H1 (cell line): ENCODE measurements around the gene JOSD1. TPM values are rescaled to one million over a fixed set of nuclear protein-coding genes. Genes with fewer than 3 reads are reported as not detected.

Experiments used
- CTCF ChIA-PET: fragments of 300-600 bp; sonication (Branson Sonifier 250); formaldehyde crosslinking; loops from one replicate; lab custom pipeline; 2021; ENCODE audit not compliant: partially characterized antibody; lab: Charles Lee
- POLR2A ChIA-PET: fragments of 300-600 bp; sonication (Branson Sonifier 250); formaldehyde crosslinking; loops from one replicate; lab custom pipeline; 2021; ENCODE audit warnings: inconsistent platforms; ENCODE audit not compliant: partially characterized antibody; lab: Charles Lee
- DNase-seq, 2 experiments: peaks; one replicate each; pipeline versions ENCODE4 v3.0.0 to v3.0.0-alpha.2; 2010 to 2022; ENCODE audit warnings: low spot score in 2 of 2, low read depth in 1 of 2, mixed read lengths in 1 of 2
- FAIRE-seq: peaks from 2 replicates; lab custom pipeline; 2011; peaks lifted over from hg19 to GRCh38; lab: Jason Lieb, UNC
- H2AFZ ChIP-seq: 2 replicates; pipeline ENCODE4 v1.8.1; 2012; ENCODE audit warnings: low read length, inconsistent platforms
- H2AK5ac ChIP-seq: 2 replicates; pipeline ENCODE4 v1.6.1; 2013; ENCODE audit warnings: low read depth, low read length
- H2BK120ac ChIP-seq: replicated peaks from 2 replicates; pipeline ENCODE3; 2013; ENCODE audit warnings: low read depth, low read length, inconsistent platforms
- H2BK12ac ChIP-seq: 2 replicates; pipeline ENCODE4 v1.6.1; 2013; ENCODE audit warnings: low read depth, low read length
- H2BK15ac ChIP-seq: 2 replicates; pipeline ENCODE4 v1.6.1; 2013; ENCODE audit warnings: low read length
- H2BK20ac ChIP-seq: 2 replicates; pipeline ENCODE4 v1.6.1; 2013; ENCODE audit warnings: low read length
- H2BK5ac ChIP-seq: 2 replicates; pipeline ENCODE4 v1.6.1; 2013; ENCODE audit warnings: low read depth, low read length
- H3K14ac ChIP-seq: 2 replicates; pipeline ENCODE4 v1.6.1; 2013; ENCODE audit warnings: inconsistent platforms; ENCODE audit not compliant: insufficient read length
- H3K18ac ChIP-seq: 2 replicates; pipeline ENCODE4 v1.6.1; 2013; ENCODE audit warnings: low read length; ENCODE audit errors: extremely low read depth
- H3K23ac ChIP-seq: 2 replicates; pipeline ENCODE4 v1.6.1; 2013; ENCODE audit warnings: inconsistent platforms; ENCODE audit not compliant: insufficient read length
- H3K23me2 ChIP-seq: 2 replicates; pipeline ENCODE4 v1.6.1; 2013; ENCODE audit warnings: low read depth, low read length
- H3K27ac ChIP-seq: 2 replicates; pipeline ENCODE4 v1.6.1; 2011; ENCODE audit warnings: low read depth, low read length, inconsistent platforms
- H3K27me3 ChIP-seq, 4 experiments: replicated peaks in 1 of 4; 1 replicate in 1 of 4; 2 replicates in 3 of 4; pipeline versions ENCODE4 v1.6.1 to v1.8.1; 2011 to 2013; ENCODE audit warnings: low read length in 3 of 4, mild to moderate bottlenecking in 3 of 4, inconsistent platforms in 2 of 4, mixed read lengths in 2 of 4, moderate library complexity in 1 of 4; ENCODE audit not compliant: control insufficient read depth in 3 of 4, insufficient read depth in 3 of 4; ENCODE audit errors: extremely low read depth in 1 of 4
- H3K36me3 ChIP-seq, 4 experiments: 2 replicates each; pipeline versions ENCODE4 v1.6.1 to v1.8.1; 2011 to 2013; ENCODE audit warnings: mild to moderate bottlenecking in 4 of 4, low read length in 3 of 4, moderate library complexity in 2 of 4, control low read depth in 1 of 4, inconsistent platforms in 1 of 4; ENCODE audit not compliant: insufficient read depth in 4 of 4, control insufficient read depth in 2 of 4
- H3K4ac ChIP-seq: replicated peaks from 2 replicates; pipeline ENCODE3; 2013; ENCODE audit warnings: low read length, low read depth, mixed read lengths, inconsistent platforms; ENCODE audit not compliant: insufficient read length
- H3K4me1 ChIP-seq, 4 experiments: replicated peaks in 1 of 4; 1 replicate in 1 of 4; 2 replicates in 3 of 4; pipeline versions ENCODE4 v1.6.1 to v1.8.1; 2011 to 2013; ENCODE audit warnings: low read length in 3 of 4, inconsistent platforms in 2 of 4, mixed read lengths in 1 of 4; ENCODE audit not compliant: insufficient read depth in 4 of 4, control insufficient read depth in 3 of 4
- H3K4me2 ChIP-seq, 2 experiments: 2 replicates each; pipeline versions ENCODE4 v1.6.1 to v1.8.1; 2011 to 2013; ENCODE audit warnings: low read depth in 2 of 2, low read length in 2 of 2, control low read depth in 1 of 2, inconsistent platforms in 1 of 2, mild to moderate bottlenecking in 1 of 2; ENCODE audit not compliant: insufficient read depth in 1 of 2
- H3K4me3 ChIP-seq, 4 experiments: fragments of 200-600, 300-600 bp in 1 of 4; sonication (generic), shearing (Covaris generic), sonication (Bioruptor Twin) in 1 of 4; 2 replicates each; pipeline versions ENCODE4 v1.5.1 to v1.8.1; 2011 to 2016; ENCODE audit warnings: low read length in 4 of 4, low read depth in 3 of 4, control low read depth in 2 of 4, inconsistent platforms in 2 of 4, mild to moderate bottlenecking in 2 of 4, mixed read lengths in 1 of 4, moderate library complexity in 1 of 4; ENCODE audit not compliant: insufficient read depth in 2 of 4; ENCODE audit errors: extremely low read depth in 1 of 4
- H3K56ac ChIP-seq: replicated peaks from 2 replicates; pipeline ENCODE3; 2013; ENCODE audit warnings: low read depth, mild to moderate bottlenecking, mixed read lengths, low read length, inconsistent platforms; ENCODE audit not compliant: insufficient read length
- H3K79me1 ChIP-seq: 2 replicates; pipeline ENCODE4 v1.6.1; 2013; ENCODE audit warnings: low read depth, low read length, control low read depth
- H3K79me2 ChIP-seq, 2 experiments: 2 replicates each; pipeline versions ENCODE4 v1.6.1 to v1.8.1; 2012 to 2013; ENCODE audit warnings: low read length in 2 of 2, mild to moderate bottlenecking in 2 of 2, inconsistent platforms in 1 of 2; ENCODE audit not compliant: insufficient read depth in 2 of 2, control insufficient read depth in 1 of 2
- H3K9ac ChIP-seq, 4 experiments: replicated peaks in 1 of 4; 1 replicate in 1 of 4; 2 replicates in 3 of 4; pipeline versions ENCODE4 v1.6.1 to v1.8.1; 2011 to 2013; ENCODE audit warnings: low read depth in 3 of 4, low read length in 3 of 4, control low read depth in 2 of 4, mild to moderate bottlenecking in 2 of 4, moderate library complexity in 2 of 4, inconsistent platforms in 1 of 4; ENCODE audit errors: extremely low read depth in 1 of 4
- H3K9me3 ChIP-seq, 2 experiments: 2 replicates each; pipeline versions ENCODE4 v1.6.1 to v1.8.1; 2012 to 2013; ENCODE audit warnings: mild to moderate bottlenecking in 2 of 2, moderate library complexity in 2 of 2, control low read depth in 1 of 2, inconsistent platforms in 1 of 2, low read depth in 1 of 2, low read length in 1 of 2, mixed read lengths in 1 of 2; ENCODE audit not compliant: insufficient read depth in 2 of 2
- H4K20me1 ChIP-seq, 2 experiments: replicated peaks in 1 of 2; 2 replicates each; pipeline versions ENCODE3 to v1.8.1; 2011 to 2013; ENCODE audit warnings: inconsistent platforms in 2 of 2, low read length in 2 of 2, mild to moderate bottlenecking in 1 of 2; ENCODE audit not compliant: insufficient read depth in 2 of 2, control insufficient read depth in 1 of 2
- H4K5ac ChIP-seq: 2 replicates; pipeline ENCODE4 v1.6.1; 2013; ENCODE audit warnings: low read length, low read depth, mixed read lengths, inconsistent platforms; ENCODE audit not compliant: insufficient read length
- H4K8ac ChIP-seq: 2 replicates; pipeline ENCODE4 v1.8.0; 2013; ENCODE audit warnings: mild to moderate bottlenecking, moderate library complexity, low read length, inconsistent platforms; ENCODE audit not compliant: insufficient read depth; ENCODE audit errors: extremely low read depth
- H4K91ac ChIP-seq: replicated peaks from 2 replicates; pipeline ENCODE3; 2013; ENCODE audit warnings: low read length, mixed read lengths, inconsistent platforms; ENCODE audit not compliant: insufficient read length
- FOSL1 ChIP-seq: IDR thresholded peaks from 2 replicates; pipeline ENCODE4 v1.6.1; 2011; ENCODE audit warnings: mild to moderate bottlenecking, low read depth, low read length, moderate library complexity; ENCODE audit not compliant: insufficient read depth
- JUN ChIP-seq: IDR thresholded peaks from 2 replicates; pipeline ENCODE4 v1.6.1; 2011; ENCODE audit warnings: low read depth, mild to moderate bottlenecking, improper control_type of control experiment, low read length
- POLR2AphosphoS5 ChIP-seq: IDR thresholded peaks from 2 replicates; pipeline ENCODE4 v1.6.1; 2011; ENCODE audit warnings: low read depth, low read length
- POU5F1 ChIP-seq: IDR thresholded peaks from 2 replicates; pipeline ENCODE4 v1.6.1; 2011; ENCODE audit warnings: low read depth, mild to moderate bottlenecking, low read length, moderate library complexity
- SP1 ChIP-seq: IDR thresholded peaks from 2 replicates; pipeline ENCODE4 v1.6.1; 2011; ENCODE audit warnings: low read depth, low read length
- WGBS, 2 experiments: shearing (Covaris generic) in 1 of 2; methylation state at CpG; one replicate each; pipeline versions ENCODE4 v1.1.6 to v1.1.7; 2013 to 2015; ENCODE audit warnings: low lambda C conversion rate in 2 of 2, mixed read lengths in 2 of 2, inconsistent platforms in 1 of 2, low coverage in 1 of 2, missing lambda C conversion rate in 1 of 2; ENCODE audit not compliant: insufficient replicate concordance in 2 of 2, insufficient coverage in 1 of 2, insufficient read length in 1 of 2; ENCODE audit errors: extremely low coverage in 1 of 2, missing lambda C conversion rate in 1 of 2; 5-methylcytosine and 5-hydroxymethylcytosine counted together
- polyA plus RNA-seq, 7 experiments: library from polyadenylated mRNA; depleted of rRNA in 3 of 7; stranded (reverse) in 5 of 7; unstranded in 2 of 7; fragments of >200 nt in 5 of 7; fragments of 200-250 nt in 2 of 7; gene quantifications; 1 replicate in 5 of 7; 2 replicates in 1 of 7; 4 replicates in 1 of 7; pipeline versions ENCODE4 v1.2.1 to v1.2.3, GENCODE V29; 2011 to 2013; ENCODE audit warnings: missing spikeins in 2 of 7, mixed read lengths in 2 of 7
- total RNA-seq: library from RNA; stranded (reverse); fragmentation: NEBNext Ultra II Directional; extraction: Animal tissue kit (Norgen Biotek cat#: 25700); gene quantifications from 2 replicates; pipeline ENCODE4 v1.2.1, GENCODE V29; 2021
- TF ChIP-seq, protein P1 (sequence below): IDR thresholded peaks from 2 replicates; pipeline ENCODE4 v1.6.1; 2011; ENCODE audit warnings: low read length, improper control_type of control experiment

JOSD1 gene
- total and polyA plus RNA-seq, 2 of the 8 experiments (the other 6 are each of a cell fraction or from before 2014, with no cell fraction given), result 18.4 to 20.2 TPM

GRCh38 chr22:38748487-38749136 is 47.9 kb upstream of the JOSD1 start:
- no peak for FAIRE-seq
- H3K18ac ChIP-seq, result no peak overlapping the region
- H2BK5ac ChIP-seq, result peak overlapping the region; percentile 60; the same call in 1 of the 2 replicates
- no peak overlapping the region for H2BK12ac ChIP-seq
- no peak for DNase-seq
- peaks cover 0 to under 1% (median under 1%) of the 10 kb centered on the region in 4 experiments; a peak in 2 of 7 replicates for H3K4me1 ChIP-seq
- no peak overlapping the region for H2AK5ac ChIP-seq
- no peak overlapping the region for H3K4me2 ChIP-seq
- H3K9ac ChIP-seq, result no peak overlapping the region
- no peak overlapping the region for H2AFZ ChIP-seq
- H4K5ac ChIP-seq, result no peak overlapping the region
- TF ChIP-seq SP1, result no peak
- TF ChIP-seq FOSL1, result no peak
- TF ChIP-seq POLR2AphosphoS5, result no peak
- TF ChIP-seq JUN, result no peak
- TF ChIP-seq, protein P1, sequence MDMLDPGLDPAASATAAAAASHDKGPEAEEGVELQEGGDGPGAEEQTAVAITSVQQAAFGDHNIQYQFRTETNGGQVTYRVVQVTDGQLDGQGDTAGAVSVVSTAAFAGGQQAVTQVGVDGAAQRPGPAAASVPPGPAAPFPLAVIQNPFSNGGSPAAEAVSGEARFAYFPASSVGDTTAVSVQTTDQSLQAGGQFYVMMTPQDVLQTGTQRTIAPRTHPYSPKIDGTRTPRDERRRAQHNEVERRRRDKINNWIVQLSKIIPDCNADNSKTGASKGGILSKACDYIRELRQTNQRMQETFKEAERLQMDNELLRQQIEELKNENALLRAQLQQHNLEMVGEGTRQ, result no peak
- no peak for TF ChIP-seq POU5F1
- 75% methylated on average over 14 of the region's 14 CpGs; no CpG with 5 or more reads in 1 of the 2 experiments for WGBS, 2 experiments
- no peaks in the 10 kb centered on the region for H3K79me2 ChIP-seq
- H4K8ac ChIP-seq, result peak overlapping the region; percentile 65; the same call in 1 of the 2 replicates
- no peak overlapping the region for H2BK120ac ChIP-seq
- no peaks in the 10 kb centered on the region for H3K9me3 ChIP-seq
- peaks cover 0 to 2% (median 0%) of the 10 kb centered on the region in 4 experiments; a peak in 1 of 8 replicates for H3K36me3 ChIP-seq
- H3K56ac ChIP-seq, result no peak overlapping the region
- CTCF ChIA-PET, result interaction anchor here (1.4 to 7.9 kb wide), 5 partner anchors 11 to 23 kb away, joined by 3 to 95 read pairs (median 26); no protein-coding TSS in a partner anchor
- POLR2A ChIA-PET, result interaction anchor here (0.7 to 10.3 kb wide), 6 partner anchors 9 to 771 kb away, joined by 3 to 112 read pairs (median 4); partner anchors contain the start of genes ATF4 and SUN2
- H3K4ac ChIP-seq, result peak overlapping the region; percentile 75
- peak overlapping the region; percentile 88 for H4K91ac ChIP-seq
- no peak overlapping the region for H3K27ac ChIP-seq
- no peaks in the 10 kb centered on the region for H3K79me1 ChIP-seq
- H3K27me3 ChIP-seq, result peaks cover 0 to 5% (median 0%) of the 10 kb centered on the region in 4 experiments; a peak in 3 of 7 replicates
- no peak overlapping the region for H2BK20ac ChIP-seq
- H3K4me3 ChIP-seq, result no peak overlapping the region
- H4K20me1 ChIP-seq, result peaks cover 0 to 3% of the 10 kb centered on the region in 2 experiments
- H3K14ac ChIP-seq, result no peak overlapping the region
- no peaks in the 10 kb centered on the region for H3K23me2 ChIP-seq
- no peak overlapping the region for H2BK15ac ChIP-seq
- H3K23ac ChIP-seq, result no peak overlapping the region
